Epithelial cell of esophagus (primary cell): ENCODE data around the gene KIF14.
A peak's percentile ranks its signal among the peaks of the same experiment; 100 is the strongest.

Experiments used
- DNase-seq: peaks from one replicate; pipeline ENCODE4 v3.0.0; 2010; ENCODE audit warnings: low read depth
- H3K4me3 ChIP-seq: 2 replicates; pipeline ENCODE4 v1.5.1; 2011; ENCODE audit warnings: mild to moderate bottlenecking, low read length, control low read depth
- CTCF ChIP-seq: IDR thresholded peaks from 2 replicates; pipeline ENCODE4 v1.5.1; 2011; ENCODE audit warnings: low read depth, mild to moderate bottlenecking, low read length, control low read depth, inconsistent platforms; ENCODE audit not compliant: insufficient read depth; ENCODE audit errors: missing control alignments

The KIF14 gene

GRCh38 chr1:200629876-200630514 is 9.4 kb upstream of the KIF14 start:
- DNase-seq: peak; percentile 38
- no peak for TF ChIP-seq CTCF
- H3K4me3 ChIP-seq: no peak overlapping the region

- no peak for DNase-seq
- TF ChIP-seq CTCF: no peak
- no peak overlapping the region for H3K4me3 ChIP-seq
Observed at GRCh38 chr1:200628223-200628881, 7.8 kb upstream of the KIF14 start.

GRCh38 chr1:200627575-200628222 is 7.1 kb upstream of the KIF14 start:
- TF ChIP-seq CTCF: no peak
- H3K4me3 ChIP-seq: no peak overlapping the region
- peak; percentile 24 for DNase-seq

GRCh38 chr1:200626853-200627534 is 6.4 kb upstream of the KIF14 start:
- DNase-seq: no peak
- no peak for TF ChIP-seq CTCF

GRCh38 chr1:200625381-200625824 is 4.9 kb upstream of the KIF14 start:
- peak; percentile 82 for DNase-seq
- H3K4me3 ChIP-seq: no peak overlapping the region
- no peak for TF ChIP-seq CTCF

More at GRCh38 chr1:200626853-200627534, 6.4 kb upstream of the KIF14 start:
- no peak overlapping the region for H3K4me3 ChIP-seq

- peak; percentile 61 for DNase-seq
- TF ChIP-seq CTCF: no peak
- H3K4me3 ChIP-seq: no peak overlapping the region
Observed at GRCh38 chr1:200624679-200625335, 4.3 kb upstream of the KIF14 start.
